HepG2 (cell line): ENCODE measurements around the gene EML2. TPM values are rescaled to one million over a fixed set of nuclear protein-coding genes. Genes with fewer than 3 reads are reported as not detected.

Experiments
- DMAP1 ChIP-seq: IDR thresholded peaks from 2 replicates; pipeline ENCODE4 v1.6.1; 2016
- DRAP1 ChIP-seq: IDR thresholded peaks from 2 replicates; pipeline ENCODE4 v1.6.1; 2016; ENCODE audit warnings: missing genetic modification reagents, missing compliant biosample characterization
- GLMP ChIP-seq: sonication (generic); formaldehyde crosslinking; IDR thresholded peaks from 2 replicates; pipeline ENCODE4 v1.9.0; 2021; ENCODE audit warnings: missing genetic modification reagents, mild to moderate bottlenecking, borderline replicate concordance
- HNRNPK ChIP-seq: fragments of 200-400 bp; formaldehyde crosslinking; IDR thresholded peaks from 2 replicates; pipeline ENCODE4 v1.6.1; 2018; ENCODE audit warnings: low read length, low read depth, moderate library complexity, mild to moderate bottlenecking; ENCODE audit not compliant: poor library complexity, severe bottlenecking
- HNRNPL ChIP-seq: fragments of 200-400 bp; formaldehyde crosslinking; IDR thresholded peaks from 2 replicates; pipeline ENCODE4 v1.6.1; 2017; ENCODE audit warnings: mild to moderate bottlenecking, low read depth, low read length
- KLF9 ChIP-seq: IDR thresholded peaks from 2 replicates; pipeline ENCODE4 v1.6.1; 2016; ENCODE audit warnings: low read depth
- PHB2 ChIP-seq: fragments of 450-650 bp; IDR thresholded peaks from 2 replicates; pipeline ENCODE4 v1.6.1; 2018; ENCODE audit not compliant: partially characterized antibody
- PRMT3 ChIP-seq: sonication (generic); formaldehyde crosslinking; IDR thresholded peaks from 2 replicates; pipeline ENCODE4 v1.8.1; 2022; ENCODE audit warnings: low read depth, mild to moderate bottlenecking, moderate library complexity, missing genetic modification reagents, borderline replicate concordance
- RFXANK ChIP-seq: IDR thresholded peaks from 2 replicates; pipeline ENCODE4 v1.6.1; 2016
- ZBTB21 ChIP-seq: sonication (generic); formaldehyde crosslinking; IDR thresholded peaks from 2 replicates; pipeline ENCODE4 v1.4.0; 2020; ENCODE audit warnings: missing genetic modification reagents
- ZC3H13 ChIP-seq: sonication (generic); formaldehyde crosslinking; IDR thresholded peaks from 2 replicates; pipeline ENCODE4 v1.8.1; 2023; ENCODE audit warnings: mild to moderate bottlenecking, missing genetic modification reagents, moderate library complexity
- ZFY ChIP-seq: sonication (generic); formaldehyde crosslinking; IDR thresholded peaks from 2 replicates; pipeline ENCODE4 v1.4.0; 2020; ENCODE audit warnings: missing genetic modification reagents
- ZNF549 ChIP-seq: sonication (generic); formaldehyde crosslinking; IDR thresholded peaks from 2 replicates; pipeline ENCODE4 v1.5.0; 2020; ENCODE audit warnings: missing genetic modification reagents
- ZNF766 ChIP-seq: sonication (generic); formaldehyde crosslinking; IDR thresholded peaks from 2 replicates; pipeline ENCODE4 v1.5.0; 2020; ENCODE audit warnings: missing genetic modification reagents, borderline replicate concordance
- polyA plus RNA-seq, 8 experiments: library from polyadenylated mRNA; depleted of rRNA in 3 of 8; stranded (reverse) in 7 of 8; unstranded in 1 of 8; fragments of >200 nt; fragmentation: Illumina TruSeq in 4 of 8; extraction: Trizol in 4 of 8; gene quantifications; 2 replicates each; pipeline versions ENCODE4 v1.2.1 to v1.2.3, GENCODE V29; 2011 to 2016; ENCODE audit warnings: low read depth in 4 of 8, missing spikeins in 1 of 8, mixed read lengths in 1 of 8; ENCODE audit not compliant: insufficient read depth in 1 of 8
- total RNA-seq, 5 experiments: library from RNA; depleted of rRNA; stranded (reverse); fragments of >200 nt; fragmentation: Illumina TruSeq; extraction: Trizol; gene quantifications; 2 replicates each; pipeline ENCODE4 v1.2.3, GENCODE V29; 2016; ENCODE audit warnings: low read depth in 1 of 5
- TF ChIP-seq, protein P1 (sequence below): IDR thresholded peaks from 2 replicates; pipeline ENCODE4 v1.6.1; 2018; ENCODE audit warnings: missing genetic modification reagents
- TF ChIP-seq, protein P2 (sequence below): sonication (generic); formaldehyde crosslinking; IDR thresholded peaks from 2 replicates; pipeline ENCODE4 v1.4.0; 2020; ENCODE audit warnings: missing genetic modification reagents, borderline replicate concordance

EML2 gene
- total and polyA plus RNA-seq, 2 of the 13 experiments (the other 11 are each of a cell fraction or from before 2014, with no cell fraction given): 7.3 to 12.9 TPM

- TF ChIP-seq DMAP1 (CRISPR knock-in tag) (peak; percentile 51; the same call in 1 of the 2 replicates), ZNF549 (no peak), RFXANK (CRISPR knock-in tag) (no peak), KLF9 (CRISPR knock-in tag) (no peak), PHB2 (no peak), ZNF766 (peak; percentile 82; the same call in 1 of the 2 replicates), ZFY (CRISPR knock-in tag) (peak; percentile 8; the same call in 1 of the 2 replicates), GLMP (CRISPR knock-in tag) (no peak), ZC3H13 (CRISPR knock-in tag) (no peak), DRAP1 (peak; percentile 54), HNRNPK (no peak), HNRNPL (0 out of 2 replicates have a peak, but pooled peaks have one; percentile 62), PRMT3 (CRISPR knock-in tag) (0 out of 2 replicates have a peak, but pooled peaks have one; percentile 1), ZBTB21 (CRISPR knock-in tag) (peak; percentile 99)
- TF ChIP-seq, protein P1, sequence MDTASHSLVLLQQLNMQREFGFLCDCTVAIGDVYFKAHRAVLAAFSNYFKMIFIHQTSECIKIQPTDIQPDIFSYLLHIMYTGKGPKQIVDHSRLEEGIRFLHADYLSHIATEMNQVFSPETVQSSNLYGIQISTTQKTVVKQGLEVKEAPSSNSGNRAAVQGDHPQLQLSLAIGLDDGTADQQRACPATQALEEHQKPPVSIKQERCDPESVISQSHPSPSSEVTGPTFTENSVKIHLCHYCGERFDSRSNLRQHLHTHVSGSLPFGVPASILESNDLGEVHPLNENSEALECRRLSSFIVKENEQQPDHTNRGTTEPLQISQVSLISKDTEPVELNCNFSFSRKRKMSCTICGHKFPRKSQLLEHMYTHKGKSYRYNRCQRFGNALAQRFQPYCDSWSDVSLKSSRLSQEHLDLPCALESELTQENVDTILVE (CRISPR knock-in tag): peak; percentile 70; the same call in 1 of the 2 replicates
- TF ChIP-seq, protein P2, sequence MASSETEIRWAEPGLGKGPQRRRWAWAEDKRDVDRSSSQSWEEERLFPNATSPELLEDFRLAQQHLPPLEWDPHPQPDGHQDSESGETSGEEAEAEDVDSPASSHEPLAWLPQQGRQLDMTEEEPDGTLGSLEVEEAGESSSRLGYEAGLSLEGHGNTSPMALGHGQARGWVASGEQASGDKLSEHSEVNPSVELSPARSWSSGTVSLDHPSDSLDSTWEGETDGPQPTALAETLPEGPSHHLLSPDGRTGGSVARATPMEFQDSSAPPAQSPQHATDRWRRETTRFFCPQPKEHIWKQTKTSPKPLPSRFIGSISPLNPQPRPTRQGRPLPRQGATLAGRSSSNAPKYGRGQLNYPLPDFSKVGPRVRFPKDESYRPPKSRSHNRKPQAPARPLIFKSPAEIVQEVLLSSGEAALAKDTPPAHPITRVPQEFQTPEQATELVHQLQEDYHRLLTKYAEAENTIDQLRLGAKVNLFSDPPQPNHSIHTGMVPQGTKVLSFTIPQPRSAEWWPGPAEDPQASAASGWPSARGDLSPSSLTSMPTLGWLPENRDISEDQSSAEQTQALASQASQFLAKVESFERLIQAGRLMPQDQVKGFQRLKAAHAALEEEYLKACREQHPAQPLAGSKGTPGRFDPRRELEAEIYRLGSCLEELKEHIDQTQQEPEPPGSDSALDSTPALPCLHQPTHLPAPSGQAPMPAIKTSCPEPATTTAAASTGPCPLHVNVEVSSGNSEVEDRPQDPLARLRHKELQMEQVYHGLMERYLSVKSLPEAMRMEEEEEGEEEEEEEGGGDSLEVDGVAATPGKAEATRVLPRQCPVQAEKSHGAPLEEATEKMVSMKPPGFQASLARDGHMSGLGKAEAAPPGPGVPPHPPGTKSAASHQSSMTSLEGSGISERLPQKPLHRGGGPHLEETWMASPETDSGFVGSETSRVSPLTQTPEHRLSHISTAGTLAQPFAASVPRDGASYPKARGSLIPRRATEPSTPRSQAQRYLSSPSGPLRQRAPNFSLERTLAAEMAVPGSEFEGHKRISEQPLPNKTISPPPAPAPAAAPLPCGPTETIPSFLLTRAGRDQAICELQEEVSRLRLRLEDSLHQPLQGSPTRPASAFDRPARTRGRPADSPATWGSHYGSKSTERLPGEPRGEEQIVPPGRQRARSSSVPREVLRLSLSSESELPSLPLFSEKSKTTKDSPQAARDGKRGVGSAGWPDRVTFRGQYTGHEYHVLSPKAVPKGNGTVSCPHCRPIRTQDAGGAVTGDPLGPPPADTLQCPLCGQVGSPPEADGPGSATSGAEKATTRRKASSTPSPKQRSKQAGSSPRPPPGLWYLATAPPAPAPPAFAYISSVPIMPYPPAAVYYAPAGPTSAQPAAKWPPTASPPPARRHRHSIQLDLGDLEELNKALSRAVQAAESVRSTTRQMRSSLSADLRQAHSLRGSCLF: no peak
Measured at GRCh38 chr19:45584332-45585157, 54.7 kb downstream of the EML2 start, which contains the start of gene OPA3 (continued).
